NCI-H2107 treated with DMSO at 0.1 percent for 48 hours (cell line): ENCODE measurements around the gene TMEM247.

Source experiments
- DNase-seq: peaks from one replicate; lab custom pipeline; 2025; ENCODE audit not compliant: unreplicated experiment; lab: John Stamatoyannopoulos, UW

The TMEM247 gene

GRCh38 chr2:46488389-46488788 lies 9.0 kb downstream of the TMEM247 start:
- no peak for DNase-seq

- no peak for DNase-seq
Measured at GRCh38 chr2:46489423-46490174, 10.2 kb downstream of the TMEM247 start.

GRCh38 chr2:46490521-46491141 lies 11.3 kb downstream of the TMEM247 start:
- DNase-seq, result no peak

GRCh38 chr2:46492301-46492700 lies 12.9 kb downstream of the TMEM247 start:
- no peak for DNase-seq

- no peak for DNase-seq
Measured at GRCh38 chr2:46493241-46493970, 14.0 kb downstream of the TMEM247 start.

- DNase-seq, result no peak
Measured at GRCh38 chr2:46493971-46494250, 14.5 kb downstream of the TMEM247 start.

GRCh38 chr2:46494596-46494995 lies 15.2 kb downstream of the TMEM247 start:
- DNase-seq, result no peak

- no peak for DNase-seq
Measured at GRCh38 chr2:46495231-46496030, 16.1 kb downstream of the TMEM247 start.

- no peak for DNase-seq
Measured at GRCh38 chr2:46497766-46498165, 18.4 kb downstream of the TMEM247 start.

GRCh38 chr2:46498681-46499080 lies 19.3 kb downstream of the TMEM247 start:
- DNase-seq, result no peak

GRCh38 chr2:46499392-46499785 lies 20.0 kb downstream of the TMEM247 start:
- no peak for DNase-seq

GRCh38 chr2:46500801-46501200 lies 21.4 kb downstream of the TMEM247 start:
- no peak for DNase-seq

GRCh38 chr2:46502291-46502885 lies 23.0 kb downstream of the TMEM247 start:
- no peak for DNase-seq

- DNase-seq, result no peak
Measured at GRCh38 chr2:46503686-46504085, 24.3 kb downstream of the TMEM247 start.

- DNase-seq, result no peak
Measured at GRCh38 chr2:46504221-46504620, 24.9 kb downstream of the TMEM247 start.

- no peak for DNase-seq
Measured at GRCh38 chr2:46504685-46505471, 25.5 kb downstream of the TMEM247 start.

GRCh38 chr2:46505472-46505783 lies 26.1 kb downstream of the TMEM247 start:
- no peak for DNase-seq

- no peak for DNase-seq
Measured at GRCh38 chr2:46506131-46506706, 26.9 kb downstream of the TMEM247 start.

GRCh38 chr2:46508312-46508711 lies 28.9 kb downstream of the TMEM247 start:
- DNase-seq, result no peak

GRCh38 chr2:46508759-46509158 lies 29.4 kb downstream of the TMEM247 start:
- no peak for DNase-seq
